GM19395 (cell line): Measurements from ENCODE around the gene RBM20.
"Not testable (repeated sequence)": the region's sequence is repeated elsewhere in the genome, so short reads cannot be mapped to it uniquely, and the experiment has no call there.

Experiments used
- ATAC-seq: cut with Tn5 transposase; IDR thresholded peaks from one replicate; pipeline ENCODE4 v1.9.1; 2021; ENCODE audit warnings: mild to moderate bottlenecking, moderate library complexity; ENCODE audit not compliant: unreplicated experiment

RBM20 gene

DNA sequence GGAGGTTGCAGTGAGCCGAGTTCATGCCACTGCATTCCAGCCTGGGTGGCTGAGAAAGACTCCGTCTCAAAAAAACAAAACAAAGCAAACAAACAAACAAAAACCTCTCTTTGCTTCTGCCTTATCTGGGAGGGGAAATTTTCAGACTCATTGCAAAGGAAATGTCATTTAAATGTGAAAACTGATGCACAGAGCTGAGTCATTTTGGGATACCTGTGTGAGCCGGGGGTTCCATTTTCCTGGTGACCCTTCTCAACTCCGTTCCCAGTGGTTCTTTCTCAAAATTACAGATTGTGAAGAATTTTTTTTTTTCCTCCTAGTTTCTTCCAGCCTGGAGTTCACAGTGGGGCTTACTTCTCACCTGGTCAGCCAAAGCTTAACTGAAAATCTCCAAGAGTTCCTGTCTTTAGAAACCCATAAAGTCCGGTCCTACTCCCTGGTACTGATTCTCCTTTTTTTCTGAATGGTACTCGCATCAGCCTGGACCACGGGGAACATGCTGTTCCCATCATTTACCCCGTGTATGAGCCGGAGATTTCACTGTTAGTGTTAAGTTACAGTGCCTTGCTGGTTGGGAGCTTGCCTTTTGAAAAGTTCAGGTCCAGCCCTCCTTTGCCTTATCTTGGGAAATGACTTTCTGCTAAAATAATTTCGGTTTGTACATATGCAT is 56.9 kb downstream of the RBM20 start:
- ATAC-seq = no peak

DNA sequence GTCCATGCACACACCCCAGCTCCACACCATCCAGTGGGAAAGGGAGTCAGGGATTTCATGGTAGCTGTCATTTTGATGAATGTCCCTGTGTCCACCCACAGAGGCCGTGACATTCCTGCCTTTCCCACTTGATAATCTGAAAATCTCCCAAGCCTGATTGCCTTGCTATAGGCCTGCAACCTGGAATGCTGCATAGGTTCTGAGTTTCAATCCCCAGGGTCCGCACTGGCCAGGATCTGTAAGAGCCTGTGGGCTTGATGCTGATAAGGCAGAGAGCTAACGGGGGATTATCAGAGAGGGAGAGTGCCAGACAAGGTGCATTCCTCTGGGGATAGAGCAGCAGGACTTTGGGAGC is 57.5 kb downstream of the RBM20 start:
- no peak for ATAC-seq

DNA sequence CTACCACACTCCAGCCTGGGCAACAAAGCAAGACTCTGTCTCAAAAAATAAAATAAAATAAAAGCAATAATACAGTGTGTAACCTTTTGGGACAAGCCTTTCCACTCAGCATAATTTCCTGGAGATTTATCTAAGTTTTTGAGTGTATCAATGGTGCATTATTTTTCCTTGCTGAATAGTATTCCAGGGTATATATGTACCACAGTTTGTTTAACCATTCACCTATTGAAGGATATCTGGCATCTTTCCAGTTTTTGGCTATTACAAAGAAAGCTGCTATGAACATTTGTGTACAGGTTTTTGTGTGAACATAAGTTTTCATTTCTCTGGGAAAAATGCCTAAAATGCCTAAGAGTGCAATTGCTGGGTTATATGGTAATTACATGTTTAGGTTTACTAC is 59.9 kb downstream of the RBM20 start:
- ATAC-seq = no peak

- no peak for ATAC-seq
Observed at GRCh38 chr10:110704906-110705476, 60.9 kb downstream of the RBM20 start.

DNA sequence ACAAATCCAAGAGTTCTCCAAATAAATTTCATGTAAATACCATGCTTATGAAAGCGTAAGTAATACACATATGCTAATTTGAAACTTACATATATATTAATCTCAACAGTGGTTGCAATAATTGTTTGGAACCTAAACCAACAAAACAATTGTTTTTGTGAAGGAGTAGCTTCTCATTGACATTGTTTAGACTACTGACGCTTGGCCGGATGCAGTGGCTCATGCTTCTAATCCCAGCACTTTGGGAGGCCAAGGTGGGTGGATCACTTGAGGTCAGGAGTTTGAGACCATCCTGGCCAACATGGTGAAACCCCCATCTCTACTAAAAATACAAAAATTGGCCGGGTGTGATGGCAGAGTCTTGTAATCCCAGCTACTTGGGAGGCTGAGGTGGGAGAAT is 61.5 kb downstream of the RBM20 start:
- ATAC-seq = not testable (repeated sequence)

DNA sequence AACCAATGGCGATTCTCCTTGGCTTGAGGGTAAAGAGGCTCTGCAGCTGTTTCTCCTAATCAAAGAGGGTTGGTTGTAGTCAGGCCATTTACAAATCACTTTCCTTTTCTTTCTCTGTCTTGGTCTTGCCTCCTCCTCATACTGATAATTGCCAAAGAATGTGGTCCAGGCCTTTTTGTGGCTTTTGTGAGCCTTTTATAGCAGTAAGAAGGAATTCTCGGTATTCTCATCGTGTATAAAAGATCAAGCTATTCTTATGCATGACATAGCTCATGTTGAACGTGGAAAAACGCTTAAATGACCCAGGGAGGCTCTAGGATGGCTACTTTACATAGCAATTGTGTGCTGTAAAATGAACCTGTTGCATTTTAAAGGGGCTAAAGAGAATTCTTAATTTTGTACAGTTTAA is 62.6 kb downstream of the RBM20 start:
- ATAC-seq = no peak

- no peak for ATAC-seq
Observed at GRCh38 chr10:110708776-110709443, 64.8 kb downstream of the RBM20 start.

- no peak for ATAC-seq
Observed at GRCh38 chr10:110709444-110709828, 65.3 kb downstream of the RBM20 start.

DNA sequence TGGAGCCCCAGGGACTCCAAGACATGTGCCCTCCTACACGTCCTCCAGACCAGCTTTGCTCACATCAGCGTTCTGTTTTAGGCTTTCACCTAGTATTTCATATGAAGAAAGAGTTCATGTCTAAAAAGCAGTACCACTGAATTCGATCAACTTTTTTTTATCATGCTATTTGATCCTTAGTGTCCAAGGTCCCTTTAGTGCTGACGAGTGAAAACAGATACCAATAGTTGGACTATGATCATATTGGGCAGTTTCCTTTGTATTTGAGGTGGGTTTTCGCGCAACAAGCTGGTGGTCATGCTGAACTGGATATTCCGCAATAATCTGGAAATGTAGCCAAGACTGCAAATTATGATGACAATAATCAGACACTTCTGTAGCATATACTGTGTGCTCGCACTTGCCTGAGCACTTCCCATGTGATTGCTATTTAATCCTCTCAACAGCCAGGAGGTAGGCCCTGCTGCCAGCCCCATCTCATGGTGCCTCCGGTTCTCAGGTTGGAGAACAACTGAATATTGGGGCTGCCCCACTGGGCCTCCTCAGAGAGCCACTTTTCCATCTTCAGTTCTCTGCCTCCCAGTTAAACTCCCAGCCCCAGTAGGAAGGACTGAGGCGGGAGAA is 65.9 kb downstream of the RBM20 start:
- ATAC-seq = no peak

DNA sequence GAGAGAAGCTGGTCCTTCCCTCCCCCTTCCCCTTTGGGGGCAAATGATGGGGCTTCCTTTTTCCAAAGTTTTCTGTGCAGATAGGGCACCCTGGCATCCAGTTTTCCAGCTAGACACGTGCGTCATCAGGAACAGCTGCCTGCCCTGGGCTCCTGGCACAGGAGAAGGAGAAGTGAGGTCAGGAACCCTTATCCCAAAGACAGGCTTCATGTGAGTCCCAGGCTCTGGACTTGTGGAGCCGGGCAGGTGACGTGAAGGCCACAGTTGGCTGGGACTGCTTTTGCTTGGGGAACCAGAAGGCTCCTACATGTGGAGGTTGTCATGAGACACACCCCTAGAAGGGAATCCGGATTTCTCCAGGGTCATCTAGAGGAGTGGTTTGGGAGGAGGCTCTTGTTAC is 66.5 kb downstream of the RBM20 start:
- no peak for ATAC-seq

GRCh38 chr10:110711382-110711781 is 67.2 kb downstream of the RBM20 start:
- no peak for ATAC-seq

DNA sequence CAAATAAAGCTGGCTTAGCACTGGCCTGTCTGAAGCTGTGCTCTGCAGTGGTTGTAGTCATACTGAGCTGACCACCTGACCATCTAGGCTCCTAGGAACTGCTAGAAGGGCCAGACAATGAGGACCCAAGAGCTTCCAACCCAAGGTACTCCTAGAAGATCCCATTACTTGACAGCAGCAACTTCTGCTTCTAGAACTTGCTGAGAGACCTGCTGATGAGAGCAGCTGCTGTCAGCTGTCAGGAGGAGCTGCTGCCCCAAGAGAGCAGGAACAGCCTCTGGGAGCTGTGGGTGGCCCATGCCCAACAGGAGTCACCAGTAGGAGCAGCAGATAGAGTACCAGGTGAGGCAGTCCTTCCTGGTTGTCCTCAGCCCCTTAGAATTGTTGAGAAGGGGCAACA is 70.2 kb downstream of the RBM20 start:
- no peak for ATAC-seq

GRCh38 chr10:110717781-110718589 is 73.8 kb downstream of the RBM20 start:
- no peak for ATAC-seq

- no peak for ATAC-seq
Observed at GRCh38 chr10:110721406-110722038, 77.4 kb downstream of the RBM20 start.

- peak; percentile 43 for ATAC-seq
Observed at GRCh38 chr10:110723224-110723891, 79.2 kb downstream of the RBM20 start.

DNA sequence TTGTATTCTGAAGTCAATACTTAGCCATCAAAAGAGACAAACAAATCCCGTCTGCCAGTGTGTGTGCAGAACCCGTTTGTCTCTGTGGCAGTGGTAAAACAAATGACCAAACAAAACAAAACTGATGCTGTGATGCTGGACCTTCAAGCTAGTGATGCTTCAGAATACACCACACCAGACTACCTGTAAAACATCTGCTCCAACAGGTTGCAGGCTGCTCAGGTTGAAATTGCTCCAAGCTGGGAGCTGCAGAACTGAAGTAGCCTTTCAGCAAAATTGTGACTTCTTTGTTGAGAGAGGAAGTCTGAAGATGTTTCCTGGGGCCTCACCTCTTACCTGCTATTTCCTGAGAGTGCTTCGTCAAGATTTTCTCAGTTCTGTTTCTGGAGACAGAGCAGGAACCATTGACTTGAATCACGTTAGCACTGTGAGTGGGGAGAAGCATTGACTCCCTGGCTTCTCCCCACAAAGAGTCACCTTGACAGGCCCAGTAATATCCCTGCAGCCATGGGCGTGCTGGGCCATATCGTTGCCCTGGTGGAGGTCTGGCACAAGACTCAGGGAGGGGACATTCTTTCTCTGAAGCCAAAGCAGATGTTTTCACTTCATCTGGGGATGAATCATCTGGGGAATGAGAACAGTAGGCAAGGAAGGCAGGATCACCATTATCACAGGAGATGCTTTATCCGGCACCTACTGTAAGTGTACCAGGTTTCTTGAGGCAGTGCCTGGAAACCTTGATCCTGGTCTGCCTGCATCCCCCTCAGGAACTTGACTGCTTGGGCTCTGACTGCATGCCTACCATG is 80.2 kb downstream of the RBM20 start:
- ATAC-seq = peak; percentile 82

GRCh38 chr10:110724937-110725336 is 80.8 kb downstream of the RBM20 start:
- no peak for ATAC-seq

- ATAC-seq = no peak
Observed at GRCh38 chr10:110725801-110726630, 81.9 kb downstream of the RBM20 start.
